Activated CD8-positive, alpha-beta memory T cell treated with anti-CD3 and anti-CD28 coated beads, Interleukin-2, amount 10 ng/mL, durations not matched to agents 7 days and 5 days (primary cell): ENCODE results near the gene APOB. TPM values are rescaled to one million over a fixed set of nuclear protein-coding genes. Genes with fewer than 3 reads are reported as not detected.

Experiments
- ATAC-seq: fragments of 150-1000 bp; cut with Tn5 transposase; one replicate; pipeline ENCODE4 v1.10.0; 2021; ENCODE audit warnings: moderate library complexity
- CTCF ChIA-PET: fragments of 350-600 bp; sonication (Branson Sonifier 250); formaldehyde crosslinking; loops from one replicate; lab custom pipeline; 2021; ENCODE audit warnings: antibody characterized with exemption; lab: Charles Lee
- DNase-seq: peaks from one replicate; pipeline ENCODE4 v3.0.0-alpha.2; 2020
- H3K27ac Mint-ChIP-seq: one replicate; pipeline ENCODE4 v1.8.0; 2021; ENCODE audit warnings: mild to moderate bottlenecking, mixed read lengths
- H3K27me3 Mint-ChIP-seq: one replicate; pipeline ENCODE4 v1.8.0; 2021; ENCODE audit warnings: mixed read lengths
- H3K36me3 Mint-ChIP-seq: one replicate; pipeline ENCODE4 v1.8.0; 2021; ENCODE audit warnings: mild to moderate bottlenecking, mixed read lengths
- H3K4me1 Mint-ChIP-seq: one replicate; pipeline ENCODE4 v1.8.0; 2021; ENCODE audit warnings: mixed read lengths
- H3K4me3 Mint-ChIP-seq: one replicate; pipeline ENCODE4 v1.8.0; 2021; ENCODE audit warnings: mild to moderate bottlenecking, moderate library complexity, mixed read lengths
- H3K9me3 Mint-ChIP-seq: one replicate; pipeline ENCODE4 v1.8.0; 2022; ENCODE audit warnings: low read depth, mixed read lengths
- total RNA-seq, 2 experiments: library from RNA; stranded (reverse); gene quantifications; one replicate each; pipeline ENCODE4 v1.2.3, GENCODE V29; 2021

Gene APOB
- total RNA-seq, 2 experiments from 2014 or later, result not detected

DNA sequence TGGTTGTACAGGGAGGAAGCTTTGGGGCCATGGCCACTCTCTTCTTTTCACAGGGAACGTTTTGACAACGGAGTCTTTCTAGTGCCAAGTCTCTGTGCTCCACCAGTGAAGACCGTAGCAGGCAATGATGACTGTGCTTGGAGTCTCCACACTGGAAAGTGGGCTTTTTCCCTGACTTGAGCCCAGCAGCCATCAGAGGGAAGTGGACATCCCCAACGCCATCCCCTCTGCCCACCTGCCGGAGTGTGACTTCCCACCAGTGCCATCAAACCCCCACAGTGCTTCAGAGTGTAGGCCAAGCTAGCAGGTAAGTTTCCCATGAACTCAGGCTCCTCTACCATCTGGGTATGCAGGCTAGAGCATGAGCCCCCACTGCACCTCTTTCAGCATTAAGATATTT, 78.7 kb downstream of the APOB start:
- ATAC-seq, result no peak

DNA sequence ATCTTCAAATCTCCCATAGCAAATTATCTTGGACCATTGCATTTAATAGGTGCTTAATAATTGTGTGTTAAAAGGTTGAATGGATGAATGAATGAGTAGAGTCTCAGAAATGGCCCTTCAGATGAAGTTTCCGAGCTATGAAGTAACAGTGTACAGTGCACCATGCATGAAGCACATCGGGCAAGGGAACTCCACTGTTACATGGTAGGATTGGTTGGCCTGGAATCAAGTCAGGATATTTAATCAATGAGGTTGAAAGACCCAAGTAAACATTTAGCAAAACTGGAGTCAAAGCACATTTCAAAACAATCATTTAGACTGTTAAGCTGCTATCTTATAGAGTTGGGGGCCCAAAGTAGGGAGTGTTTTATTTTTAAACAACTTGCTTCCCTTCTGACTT, 80.0 kb downstream of the APOB start:
- Mint-ChIP-seq H3K27ac (no peak overlapping the region), H3K4me3 (no peak overlapping the region), H3K4me1 (no peaks in the 10 kb centered on the region), H3K36me3 (no peaks in the 10 kb centered on the region), H3K9me3 (no peaks in the 10 kb centered on the region), H3K27me3 (peaks cover 23% of the 10 kb centered on the region)
- CTCF ChIA-PET, result interaction anchor here (0.9 to 10.3 kb wide), 16 partner anchors 8 to 312 kb away, joined by 3 to 154 read pairs (median 5); partner anchors contain the start of genes GDF7 and HS1BP3
- DNase-seq (no peak), ATAC-seq (no peak)

More for the DNA sequence above, 78.7 kb downstream of the APOB start:
- CTCF ChIA-PET, result interaction anchor here (0.8 to 10.3 kb wide), 4 partner anchors 9 to 317 kb away, joined by 3 to 154 read pairs (median 4); partner anchors contain the start of gene GDF7
- Mint-ChIP-seq H3K4me3 (no peak overlapping the region), H3K4me1 (no peaks in the 10 kb centered on the region), H3K27ac (no peak overlapping the region), H3K36me3 (no peaks in the 10 kb centered on the region), H3K9me3 (no peaks in the 10 kb centered on the region), H3K27me3 (peaks cover 29% of the 10 kb centered on the region)
- no peak for DNase-seq

- Mint-ChIP-seq H3K27me3 (peaks cover 23% of the 10 kb centered on the region), H3K9me3 (no peaks in the 10 kb centered on the region), H3K27ac (no peak overlapping the region), H3K4me1 (no peaks in the 10 kb centered on the region), H3K36me3 (no peaks in the 10 kb centered on the region), H3K4me3 (no peak overlapping the region)
- CTCF ChIA-PET, result interaction anchor here (0.6 to 10.3 kb wide), 21 partner anchors 8 to 1424 kb away, joined by 3 to 154 read pairs (median 5); partner anchors contain the start of genes GDF7 and HS1BP3
- DNase-seq (peak; percentile 73), ATAC-seq (peak; percentile 47)
Observed at GRCh38 chr2:20962939-20963557, 80.8 kb downstream of the APOB start.

DNA sequence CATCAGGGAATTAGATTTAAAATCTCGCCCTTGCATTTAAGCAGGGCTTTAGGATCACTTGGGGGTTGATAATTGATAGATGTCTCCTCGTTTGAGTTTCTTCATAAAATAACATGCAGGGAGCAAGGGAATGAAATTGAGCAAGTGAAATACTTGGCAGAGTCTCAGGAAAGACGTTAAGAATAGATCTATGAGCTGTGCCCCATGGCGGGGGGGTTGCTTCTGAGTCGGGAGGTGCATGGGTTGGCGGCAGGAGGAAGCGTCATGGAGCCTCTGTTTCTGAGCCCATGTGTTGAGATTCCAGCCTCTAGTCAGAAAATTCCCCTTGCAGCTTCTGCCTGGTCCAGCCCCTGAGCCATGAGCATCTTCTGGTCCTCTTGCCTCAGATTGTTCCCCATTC, 82.0 kb downstream of the APOB start:
- ATAC-seq (no peak), DNase-seq (no peak)
- H3K27me3 Mint-ChIP-seq, result peaks cover 21% of the 10 kb centered on the region
- no peaks in the 10 kb centered on the region for H3K36me3 Mint-ChIP-seq
- CTCF ChIA-PET, result interaction anchor here (1.3 to 10.3 kb wide), 7 partner anchors 12 to 299 kb away, joined by 3 to 154 read pairs (median 6); partner anchors contain the start of gene GDF7
- no peaks in the 10 kb centered on the region for H3K9me3 Mint-ChIP-seq
- H3K27ac Mint-ChIP-seq, result no peak overlapping the region
- H3K4me1 Mint-ChIP-seq, result no peaks in the 10 kb centered on the region
- no peak overlapping the region for H3K4me3 Mint-ChIP-seq

DNA sequence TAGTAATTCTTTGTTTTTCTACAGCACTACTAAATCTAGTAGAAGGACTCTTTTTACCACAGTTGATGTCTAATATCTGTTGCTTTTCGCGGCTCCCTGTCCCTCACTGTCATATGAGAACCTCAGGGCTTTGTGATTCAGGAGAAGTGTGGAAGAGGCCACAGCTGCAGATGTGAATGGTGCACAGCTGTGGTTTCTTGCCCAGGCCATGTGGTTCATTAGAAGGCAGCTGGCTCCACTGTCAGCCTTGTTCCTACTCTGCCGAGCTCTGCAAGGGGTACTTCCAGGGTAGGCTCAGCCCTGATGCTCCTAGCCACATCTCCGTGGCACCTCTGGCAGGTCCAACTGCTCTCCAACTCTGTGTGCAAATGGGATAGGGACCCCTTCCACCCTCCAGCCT, 83.9 kb downstream of the APOB start:
- no peaks in the 10 kb centered on the region for H3K4me1 Mint-ChIP-seq
- H3K4me3 Mint-ChIP-seq, result no peak overlapping the region
- H3K27ac Mint-ChIP-seq, result no peak overlapping the region
- ATAC-seq, result no peak
- H3K36me3 Mint-ChIP-seq, result no peaks in the 10 kb centered on the region
- CTCF ChIA-PET, result interaction anchor here (1.1 to 10.3 kb wide), 2 partner anchors 178 to 297 kb away, joined by 3 to 154 read pairs; partner anchors contain the start of gene GDF7
- peaks cover 7% of the 10 kb centered on the region for H3K27me3 Mint-ChIP-seq
- no peaks in the 10 kb centered on the region for H3K9me3 Mint-ChIP-seq
- DNase-seq, result no peak

DNA sequence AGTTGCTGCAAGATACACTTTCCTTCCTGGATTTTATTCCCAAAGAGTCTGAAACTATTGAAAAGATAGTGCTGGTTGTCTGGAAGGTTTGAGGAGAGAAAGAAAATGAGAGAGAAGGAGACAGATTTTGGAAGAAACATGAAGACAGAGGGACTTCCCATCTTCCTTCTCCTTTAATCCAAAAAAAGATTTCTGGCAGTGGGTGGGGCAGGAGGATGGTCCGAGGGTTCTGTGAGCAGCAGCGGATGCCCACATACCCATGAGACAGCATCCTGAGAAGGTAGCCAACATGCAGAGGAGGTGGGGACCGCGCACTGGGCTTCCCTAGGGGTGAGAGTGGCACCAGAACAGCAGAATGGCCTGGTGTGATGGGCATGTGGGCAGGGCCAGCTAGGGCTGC, 84.6 kb downstream of the APOB start:
- H3K9me3 Mint-ChIP-seq, result no peaks in the 10 kb centered on the region
- ATAC-seq (no peak), DNase-seq (no peak)
- H3K27me3 Mint-ChIP-seq, result peaks cover 6% of the 10 kb centered on the region
- H3K4me3 Mint-ChIP-seq, result no peak overlapping the region
- no peaks in the 10 kb centered on the region for H3K36me3 Mint-ChIP-seq
- no peaks in the 10 kb centered on the region for H3K4me1 Mint-ChIP-seq
- CTCF ChIA-PET, result interaction anchor here (10.3 kb wide), 1 partner anchor 296 kb away, joined by 154 read pairs; the partner anchor contains the start of gene GDF7
- H3K27ac Mint-ChIP-seq, result no peak overlapping the region

DNA sequence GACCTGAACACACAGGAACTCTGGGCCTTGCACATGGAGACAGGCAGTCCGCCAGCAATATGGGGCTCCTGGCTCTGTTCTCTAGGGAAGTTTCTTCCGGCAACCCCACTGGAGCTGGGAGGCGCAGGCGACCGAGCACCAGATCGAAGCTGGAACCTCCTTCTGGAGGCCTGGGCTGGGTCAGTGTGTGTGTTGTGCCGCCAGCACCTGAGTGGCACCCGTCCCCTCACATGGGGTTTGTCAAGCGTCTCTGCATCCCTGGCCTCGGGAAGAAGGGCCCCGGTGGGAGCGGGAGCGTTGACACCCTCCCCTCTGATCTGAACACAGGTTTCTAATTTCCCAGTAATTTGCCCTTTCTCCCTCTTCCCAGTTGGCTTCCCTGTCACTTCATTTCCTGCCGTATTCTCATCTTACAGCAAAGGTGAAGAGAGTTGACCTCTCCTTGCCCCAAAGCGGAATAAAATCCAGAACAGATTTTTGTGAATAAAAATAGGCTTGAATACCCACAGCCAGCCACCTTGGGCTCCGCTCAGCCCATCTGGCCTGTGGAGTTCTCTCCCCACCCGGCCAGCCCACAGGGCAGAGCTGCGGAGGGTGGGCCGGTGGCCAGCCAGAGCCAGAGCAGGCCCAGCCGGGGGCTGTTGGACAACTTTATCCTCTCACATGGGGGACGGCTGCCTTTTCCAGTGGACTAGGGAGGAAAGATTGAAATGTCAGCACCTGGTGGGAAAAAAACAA, 85.9 kb downstream of the APOB start:
- no peak for DNase-seq
- Mint-ChIP-seq H3K4me1 (no peaks in the 10 kb centered on the region), H3K27ac (no peak overlapping the region), H3K9me3 (no peaks in the 10 kb centered on the region), H3K27me3 (no peaks in the 10 kb centered on the region), H3K4me3 (no peak overlapping the region), H3K36me3 (no peaks in the 10 kb centered on the region)
- ATAC-seq, result no peak
- CTCF ChIA-PET, result interaction anchor here (10.3 kb wide), 1 partner anchor 295 kb away, joined by 154 read pairs; the partner anchor contains the start of gene GDF7

- Mint-ChIP-seq H3K36me3 (no peaks in the 10 kb centered on the region), H3K27me3 (no peaks in the 10 kb centered on the region), H3K9me3 (no peaks in the 10 kb centered on the region), H3K27ac (no peak overlapping the region), H3K4me3 (no peak overlapping the region), H3K4me1 (no peaks in the 10 kb centered on the region)
- ATAC-seq, result no peak
- CTCF ChIA-PET, result interaction anchor here (0.9 to 1.1 kb wide), 2 partner anchors 11 to 294 kb away, joined by 3 read pairs; no protein-coding TSS in a partner anchor
- DNase-seq, result no peak
Observed at GRCh38 chr2:20955277-20956026, 88.4 kb downstream of the APOB start.

DNA sequence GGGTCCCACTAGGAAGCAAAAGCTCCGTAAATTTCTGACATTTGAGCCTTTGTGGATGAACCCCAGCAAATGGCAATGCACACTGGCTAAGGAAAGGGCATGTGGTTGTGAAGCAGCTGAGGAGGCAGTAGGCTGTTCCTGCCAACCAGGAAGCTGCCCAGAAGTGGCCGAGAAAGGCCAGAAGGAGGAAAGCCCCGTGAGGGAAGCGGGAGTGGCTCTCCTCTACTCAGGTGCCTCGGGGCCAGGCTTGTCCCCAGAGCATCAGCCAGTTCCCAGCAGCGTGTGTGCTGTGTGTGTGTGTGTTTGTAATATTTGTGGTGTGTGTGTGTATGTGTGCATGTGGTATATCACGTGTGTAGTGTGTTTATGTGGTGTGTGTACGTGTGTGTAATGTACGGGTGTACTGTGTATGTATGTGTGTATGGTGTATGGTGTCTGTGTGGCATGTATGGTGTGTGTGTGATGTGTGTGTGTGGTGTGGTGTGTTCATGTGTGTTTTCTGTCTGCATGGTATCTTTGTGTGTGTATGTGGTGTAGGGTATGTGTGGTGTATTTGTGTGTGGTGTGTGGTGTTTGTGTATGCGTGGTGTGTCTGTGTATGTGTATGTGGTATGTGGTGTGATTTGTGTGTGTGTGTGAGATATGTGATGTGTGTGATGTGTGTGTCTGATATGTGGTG, 90.6 kb downstream of the APOB start:
- H3K27me3 Mint-ChIP-seq, result peaks cover 3% of the 10 kb centered on the region
- ATAC-seq (no peak), DNase-seq (no peak)
- no peaks in the 10 kb centered on the region for H3K9me3 Mint-ChIP-seq
- H3K4me3 Mint-ChIP-seq, result no peak overlapping the region
- CTCF ChIA-PET, result interaction anchor here (2.0 kb wide), 1 partner anchor 10 kb away, joined by 5 read pairs; no protein-coding TSS in a partner anchor
- no peaks in the 10 kb centered on the region for H3K4me1 Mint-ChIP-seq
- no peak overlapping the region for H3K27ac Mint-ChIP-seq
- no peaks in the 10 kb centered on the region for H3K36me3 Mint-ChIP-seq

Other genes starting within 250 kb of the APOB start
- gene LDAH, start 221.0 kb downstream of the APOB start, total RNA-seq, result 10 to 100 TPM; 21.3 to 23.7 TPM
- gene TDRD15, start 79.9 kb upstream of the APOB start, total RNA-seq, result not detected